Loucy (cell line): Measurements from ENCODE around the gene STRADA.

Experiments
- EZH2phosphoT487 ChIP-seq: fragments of 200-600 bp; IDR thresholded peaks from 2 replicates; pipeline ENCODE4 v1.6.1; 2018; ENCODE audit warnings: antibody characterized with exemption, mild to moderate bottlenecking, moderate library complexity, borderline replicate concordance
- TF ChIP-seq, protein P1 (sequence below): fragments of 200-600 bp; sonication (generic); conservative IDR thresholded peaks from 2 replicates; pipeline ENCODE4 v1.5.1; 2014; ENCODE audit warnings: mild to moderate bottlenecking, antibody characterized with exemption, low read length

DNA sequence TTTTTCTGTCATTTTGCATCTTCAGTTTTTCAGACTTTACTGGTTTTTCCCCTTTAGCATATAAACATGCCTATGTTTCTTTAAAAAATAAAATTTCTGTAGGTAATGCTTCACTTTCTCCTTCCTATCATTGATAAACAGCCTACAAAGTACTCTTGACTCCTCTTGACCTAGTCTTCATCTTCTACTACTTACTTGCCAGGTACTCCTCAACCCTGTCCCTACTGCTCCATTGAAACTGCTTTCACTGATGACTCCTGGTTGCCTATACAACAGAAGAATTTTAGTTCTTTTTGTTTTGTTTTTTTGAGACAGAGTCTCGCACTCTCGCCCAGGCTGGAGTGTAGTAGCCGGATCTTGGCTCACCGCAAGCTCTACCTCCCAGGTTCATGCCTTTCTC lies 39.3 kb upstream of the STRADA start:
- TF ChIP-seq, protein P1, sequence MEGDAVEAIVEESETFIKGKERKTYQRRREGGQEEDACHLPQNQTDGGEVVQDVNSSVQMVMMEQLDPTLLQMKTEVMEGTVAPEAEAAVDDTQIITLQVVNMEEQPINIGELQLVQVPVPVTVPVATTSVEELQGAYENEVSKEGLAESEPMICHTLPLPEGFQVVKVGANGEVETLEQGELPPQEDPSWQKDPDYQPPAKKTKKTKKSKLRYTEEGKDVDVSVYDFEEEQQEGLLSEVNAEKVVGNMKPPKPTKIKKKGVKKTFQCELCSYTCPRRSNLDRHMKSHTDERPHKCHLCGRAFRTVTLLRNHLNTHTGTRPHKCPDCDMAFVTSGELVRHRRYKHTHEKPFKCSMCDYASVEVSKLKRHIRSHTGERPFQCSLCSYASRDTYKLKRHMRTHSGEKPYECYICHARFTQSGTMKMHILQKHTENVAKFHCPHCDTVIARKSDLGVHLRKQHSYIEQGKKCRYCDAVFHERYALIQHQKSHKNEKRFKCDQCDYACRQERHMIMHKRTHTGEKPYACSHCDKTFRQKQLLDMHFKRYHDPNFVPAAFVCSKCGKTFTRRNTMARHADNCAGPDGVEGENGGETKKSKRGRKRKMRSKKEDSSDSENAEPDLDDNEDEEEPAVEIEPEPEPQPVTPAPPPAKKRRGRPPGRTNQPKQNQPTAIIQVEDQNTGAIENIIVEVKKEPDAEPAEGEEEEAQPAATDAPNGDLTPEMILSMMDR = no peak
- no peak for TF ChIP-seq EZH2phosphoT487
